CD1c-positive myeloid dendritic cell (primary cell): Measurements from ENCODE around the gene XRCC4.
A peak's percentile ranks its signal among the peaks of the same experiment; 100 is the strongest.
"Not testable (repeated sequence)": the region's sequence is repeated elsewhere in the genome, so short reads cannot be mapped to it uniquely, and the experiment has no call there.

Experiments
- DNase-seq: peaks from one replicate; pipeline ENCODE4 v3.0.0-alpha.2; 2016; ENCODE audit errors: extremely low spot score

Gene XRCC4

GRCh38 chr5:83348281-83348780 lies 271.0 kb downstream of the XRCC4 start:
- no peak for DNase-seq

GRCh38 chr5:83353231-83353630 lies 275.9 kb downstream of the XRCC4 start:
- DNase-seq: no peak

GRCh38 chr5:83353774-83354173 lies 276.4 kb downstream of the XRCC4 start:
- no peak for DNase-seq

GRCh38 chr5:83354958-83355357 lies 277.6 kb downstream of the XRCC4 start:
- DNase-seq: no peak

GRCh38 chr5:83355482-83356014 lies 278.2 kb downstream of the XRCC4 start:
- DNase-seq: not testable (repeated sequence)

- no peak for DNase-seq
Observed at GRCh38 chr5:83357621-83358231, 280.4 kb downstream of the XRCC4 start.

- DNase-seq: no peak
Observed at GRCh38 chr5:83360573-83360972, 283.2 kb downstream of the XRCC4 start.

- no peak for DNase-seq
Observed at GRCh38 chr5:83362526-83362925, 285.2 kb downstream of the XRCC4 start.

GRCh38 chr5:83363111-83363885 lies 286.0 kb downstream of the XRCC4 start:
- DNase-seq: peak; percentile 58

GRCh38 chr5:83363886-83364275 lies 286.5 kb downstream of the XRCC4 start:
- DNase-seq: no peak

- DNase-seq: peak; percentile 61
Observed at GRCh38 chr5:83364312-83365299, 287.3 kb downstream of the XRCC4 start.

- peak; percentile 89 for DNase-seq
Observed at GRCh38 chr5:83368319-83368718, 291.0 kb downstream of the XRCC4 start.

- peak; percentile 88 for DNase-seq
Observed at GRCh38 chr5:83368835-83369234, 291.5 kb downstream of the XRCC4 start.

- DNase-seq: no peak
Observed at GRCh38 chr5:83370957-83371356, 293.6 kb downstream of the XRCC4 start.

GRCh38 chr5:83371726-83372125 lies 294.4 kb downstream of the XRCC4 start:
- DNase-seq: no peak

GRCh38 chr5:83374547-83374946 lies 297.2 kb downstream of the XRCC4 start:
- DNase-seq: peak; percentile 26

- DNase-seq: no peak
Observed at GRCh38 chr5:83375049-83375745, 297.9 kb downstream of the XRCC4 start.

- DNase-seq: no peak
Observed at GRCh38 chr5:83376461-83376860, 299.1 kb downstream of the XRCC4 start.

- peak; percentile 50 for DNase-seq
Observed at GRCh38 chr5:83377131-83377865, 300.0 kb downstream of the XRCC4 start.

- no peak for DNase-seq
Observed at GRCh38 chr5:83378624-83379289, 301.4 kb downstream of the XRCC4 start.
